Transverse colon (tissue), 4 donors: ENCODE data around the gene LASP1NB.

Experiments used
- DNase-seq: peaks from one replicate; pipeline ENCODE4 v3.0.0-alpha.2; 2019
- H3K27ac ChIP-seq, 4 donors: fragments of 200-600 bp; sonication (generic); 2 replicates each; pipeline ENCODE4 v1.5.1; 2016 to 2018; ENCODE audit warnings: inconsistent platforms in 4 of 4
- H3K27me3 ChIP-seq: fragments of 200-600 bp; sonication (generic); 2 replicates; pipeline ENCODE4 v1.5.1; 2017; ENCODE audit warnings: inconsistent platforms
- H3K36me3 ChIP-seq, 4 donors: fragments of 200-600 bp; sonication (generic); 2 replicates each; pipeline ENCODE4 v1.5.1; 2017 to 2019; ENCODE audit warnings: inconsistent platforms in 4 of 4
- H3K4me1 ChIP-seq, 4 donors: fragments of 200-600 bp; sonication (generic); 2 replicates each; pipeline ENCODE4 v1.5.1; 2017 to 2020; ENCODE audit warnings: inconsistent platforms in 4 of 4
- H3K4me3 ChIP-seq, 4 donors: fragments of 200-600 bp; sonication (generic); 1 replicate in 1 of 4; 2 replicates in 3 of 4; pipeline versions ENCODE4 v1.5.1 to v1.6.1; 2017 to 2019; ENCODE audit warnings: inconsistent platforms in 4 of 4
- H3K9me3 ChIP-seq, 2 donors: fragments of 200-600 bp; sonication (generic); 2 replicates each; pipeline ENCODE4 v1.5.1; 2017 to 2019; ENCODE audit warnings: inconsistent platforms in 2 of 2
- CTCF ChIP-seq, 5 experiments: fragments of 200-600 bp in 3 of 5; fragments of 450-650 bp in 2 of 5; sonication (generic) in 3 of 5; IDR thresholded peaks; 1 replicate in 2 of 5; 2 replicates in 3 of 5; pipeline ENCODE4 v1.5.1; 2016 to 2017; ENCODE audit warnings: antibody characterized with exemption in 5 of 5, inconsistent platforms in 3 of 5, mild to moderate bottlenecking in 2 of 5, moderate library complexity in 1 of 5
- EP300 ChIP-seq: sonication (generic); formaldehyde crosslinking; IDR thresholded peaks from one replicate; pipeline ENCODE4 v1.6.1; 2017; ENCODE audit warnings: antibody characterized with exemption, low read depth
- POLR2A ChIP-seq: fragments of 450-650 bp; IDR thresholded peaks from one replicate; pipeline ENCODE4 v1.6.1; 2016; ENCODE audit warnings: antibody characterized with exemption, mild to moderate bottlenecking, moderate library complexity
- POLR2AphosphoS5 ChIP-seq, 3 donors: sonication (generic); formaldehyde crosslinking; IDR thresholded peaks; one replicate each; pipeline ENCODE4 v1.6.1; 2016; ENCODE audit warnings: antibody characterized with exemption in 3 of 3
- WGBS, 2 donors: methylation state at CpG; one replicate each; pipeline ENCODE4 v1.1.5; 2018; ENCODE audit warnings: low coverage in 1 of 2; 5-methylcytosine and 5-hydroxymethylcytosine counted together
- in situ Hi-C, 4 donors: fragments of 200-750 bp; cut with MboI; loops; one replicate each; pipeline versions ENCODE4 v1.15.0 to v1.15.1; 2017; ENCODE audit warnings: low sequenced_read_pairs in 3 of 4, low pct_ligation_motif_present in 1 of 4, low pct_unique_long_range_greater_than_20kb in 1 of 4
- intact Hi-C: fragments of 100-400 bp; cut with DNase I; formaldehyde crosslinking; loops from one replicate; pipeline ENCODE4 v1.15.1; 2023; ENCODE audit warnings: low total_unique reads

The LASP1NB gene

GRCh38 chr17:38925263-38925995 is at the start of gene LASP1NB:
TSS of gene LASP1NB (plus strand) at chr17:38925614.
- DNase-seq = no peak
- Histone ChIP-seq H3K36me3 (no peaks in the 10 kb centered on the region), H3K4me1 (peaks cover 17 to 44% (median 20%) of the 10 kb centered on the region in 4 donors), H3K27ac (peak within 1 kb of the TSS in 3 of 4 donors; percentile 12 to 38 (median 19)), H3K9me3 (no peaks in the 10 kb centered on the region), H3K4me3 (no peak within 1 kb of the TSS), H3K27me3 (no peaks in the 10 kb centered on the region)
- in situ Hi-C loops (no loop called here), intact Hi-C loops (no loop called here)
- 59 to 78% methylated on average over 9 to 14 of the region's 14 CpGs for WGBS, 2 donors
- TF ChIP-seq POLR2A = no peak
- TF ChIP-seq POLR2AphosphoS5 (IDR thresholded peaks at IDR 0.05) = no peak
- TF ChIP-seq CTCF (IDR thresholded peaks at IDR 0.05) = no peak
- no peak for TF ChIP-seq EP300

GRCh38 chr17:38877130-38877851 is 48.1 kb upstream of the LASP1NB start:
- TF ChIP-seq CTCF (IDR thresholded peaks at IDR 0.05) = no peak
- TF ChIP-seq POLR2A = no peak
- TF ChIP-seq POLR2AphosphoS5 (IDR thresholded peaks at IDR 0.05) = no peak
- TF ChIP-seq EP300 = no peak
- DNase-seq = peak; percentile 43
- Histone ChIP-seq H3K4me1 (peaks cover 67 to 99% (median 77%) of the 10 kb centered on the region in 4 donors), H3K9me3 (no peaks in the 10 kb centered on the region), H3K36me3 (peaks cover 0 to 7% (median 3%) of the 10 kb centered on the region in 4 donors), H3K27me3 (no peaks in the 10 kb centered on the region), H3K4me3 (no peak overlapping the region), H3K27ac (peak overlapping the region; percentile 27 to 55 (median 46))
- intact Hi-C loops = no loop called here
- 57 to 60% methylated on average over 1 to 6 of the region's 7 CpGs for WGBS, 2 donors
- in situ Hi-C loops = no loop called here

GRCh38 chr17:38879878-38880665 is 45.3 kb upstream of the LASP1NB start:
- Histone ChIP-seq H3K27me3 (no peaks in the 10 kb centered on the region), H3K4me1 (peaks cover 55 to 99% (median 73%) of the 10 kb centered on the region in 4 donors), H3K9me3 (no peaks in the 10 kb centered on the region), H3K36me3 (peaks cover 0 to 7% (median 3%) of the 10 kb centered on the region in 4 donors), H3K4me3 (no peak overlapping the region), H3K27ac (peak overlapping the region; percentile 25 to 73 (median 53))
- DNase-seq = peak; percentile 41
- TF ChIP-seq POLR2AphosphoS5 (IDR thresholded peaks at IDR 0.05) (no peak), EP300 (no peak)
- in situ Hi-C loops = no loop called here
- WGBS, 2 donors = 0 to 30% methylated on average over 1 to 6 of the region's 6 CpGs
- intact Hi-C loops = no loop called here

- in situ Hi-C loops = no loop called here
- H3K4me1 ChIP-seq = peaks cover 66 to 100% (median 78%) of the 10 kb centered on the region in 4 donors
- TF ChIP-seq POLR2A = no peak
- TF ChIP-seq POLR2AphosphoS5 (IDR thresholded peaks at IDR 0.05) = peak; percentile 19 to 60 (median 60)
- no peak overlapping the region for H3K4me3 ChIP-seq
- intact Hi-C loops = no loop called here
- peak; percentile 60 for DNase-seq
- WGBS, 2 donors = 31 to 47% methylated on average over 5 to 8 of the region's 8 CpGs
- H3K9me3 ChIP-seq = no peaks in the 10 kb centered on the region
- peaks cover 0 to 7% (median 3%) of the 10 kb centered on the region in 4 donors for H3K36me3 ChIP-seq
- peak overlapping the region; percentile 25 to 73 (median 53) for H3K27ac ChIP-seq
- no peaks in the 10 kb centered on the region for H3K27me3 ChIP-seq
Observed at GRCh38 chr17:38881600-38882191, 43.7 kb upstream of the LASP1NB start.
